Breast epithelium (tissue), 3 donors: Measurements from ENCODE around the gene CHD9.

Experiments used
- CTCF ChIP-seq, 3 donors: fragments of 450-650 bp; IDR thresholded peaks; one replicate each; pipeline ENCODE4 v1.5.1; 2016 to 2017; ENCODE audit warnings: antibody characterized with exemption in 3 of 3, mild to moderate bottlenecking in 3 of 3, moderate library complexity in 3 of 3
- POLR2A ChIP-seq: fragments of 450-650 bp; IDR thresholded peaks from one replicate; pipeline ENCODE4 v1.6.1; 2016; ENCODE audit warnings: antibody characterized with exemption, mild to moderate bottlenecking, moderate library complexity

GRCh38 chr16:53201900-53202299 is 147.1 kb downstream of the CHD9 start:
- TF ChIP-seq POLR2A (no peak), CTCF (IDR thresholded peaks at IDR 0.05) (no peak)
